ENCODE measurements around the gene PCAT7.
"Not testable (repeated sequence)": the region's sequence is repeated elsewhere in the genome, so short reads cannot be mapped to it uniquely, and the experiment has no call there.

Gene PCAT7

GRCh38 chr9:94564279-94564678 is 9.4 kb downstream of the PCAT7 start:
- DNase-seq, result not testable (repeated sequence)

DNA sequence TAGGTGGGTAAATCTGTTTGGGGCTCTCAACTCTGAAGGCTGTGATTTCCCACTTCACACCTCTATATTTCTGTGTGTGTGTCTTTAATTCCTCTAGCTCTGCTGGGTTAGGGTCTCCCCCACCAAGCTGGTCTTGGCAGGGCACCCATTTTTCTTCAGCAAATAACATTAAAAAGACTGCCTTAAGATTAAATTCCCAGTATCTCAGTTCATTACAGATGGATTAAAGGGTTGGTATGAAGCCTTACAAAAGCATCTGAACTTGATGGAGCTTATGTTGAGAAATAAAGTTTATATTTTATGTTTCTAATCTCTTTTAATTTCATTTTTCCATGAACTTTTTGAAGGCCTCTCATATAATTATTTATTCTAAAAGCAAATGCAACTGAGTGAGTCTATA is 11.7 kb downstream of the PCAT7 start:
- DNase-seq, result no peak

DNA sequence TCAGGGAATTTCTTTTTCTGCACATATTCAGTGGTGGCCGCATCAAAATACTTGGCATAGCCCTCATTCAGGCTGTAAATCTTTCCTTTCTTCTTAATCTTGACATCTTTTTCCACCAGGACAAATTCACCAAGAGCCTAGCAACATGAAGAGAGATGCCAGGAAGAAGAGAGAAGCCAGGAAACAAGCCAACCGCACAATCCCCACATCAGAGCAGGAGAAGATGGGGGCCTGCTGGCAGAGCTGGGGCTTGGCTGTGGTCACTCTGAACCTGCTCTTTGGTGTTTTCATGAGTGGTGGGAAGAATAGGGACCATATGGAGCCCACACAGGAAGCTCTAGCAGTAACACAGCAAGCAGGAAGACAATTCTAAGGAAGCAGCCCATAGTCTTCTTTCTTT is 12.4 kb downstream of the PCAT7 start:
- no peak for DNase-seq

- no peak for DNase-seq
Observed at GRCh38 chr9:94568250-94568889, 13.5 kb downstream of the PCAT7 start.

DNA sequence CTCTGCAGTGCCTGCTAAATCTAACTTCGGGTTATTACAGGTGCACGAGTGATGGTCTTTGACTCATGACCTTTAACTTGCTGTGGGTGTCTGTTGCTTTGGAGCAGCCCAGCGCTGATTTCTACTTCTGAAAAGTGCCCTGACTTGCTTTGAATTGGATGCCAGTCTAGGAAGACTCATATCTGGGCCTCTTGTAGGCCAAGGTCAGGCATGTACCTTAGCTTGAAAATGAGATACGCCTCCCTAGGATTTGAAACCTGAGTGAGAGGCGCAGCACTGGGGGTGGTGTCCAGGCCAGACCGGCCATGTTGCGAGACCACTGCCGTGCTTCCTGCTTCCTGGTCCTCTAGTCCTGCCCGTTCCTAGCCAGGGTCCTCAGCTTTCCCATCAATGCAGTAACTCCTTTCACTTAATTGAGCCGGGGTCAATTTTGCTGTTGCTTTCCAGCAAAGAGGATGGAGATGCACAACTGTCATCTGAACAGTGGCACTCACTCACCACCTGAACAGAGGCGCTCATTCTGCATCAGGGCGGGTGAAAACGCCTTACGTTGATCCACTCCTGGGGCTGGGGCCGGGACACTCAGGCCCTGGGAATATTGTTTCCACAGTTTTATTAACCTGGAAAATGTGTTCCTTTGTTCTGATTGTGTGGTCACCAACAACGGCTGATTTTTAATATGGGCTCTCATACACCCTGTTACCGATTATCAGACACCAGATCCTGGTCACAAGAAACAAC is 14.3 kb downstream of the PCAT7 start:
- no peak for DNase-seq

DNA sequence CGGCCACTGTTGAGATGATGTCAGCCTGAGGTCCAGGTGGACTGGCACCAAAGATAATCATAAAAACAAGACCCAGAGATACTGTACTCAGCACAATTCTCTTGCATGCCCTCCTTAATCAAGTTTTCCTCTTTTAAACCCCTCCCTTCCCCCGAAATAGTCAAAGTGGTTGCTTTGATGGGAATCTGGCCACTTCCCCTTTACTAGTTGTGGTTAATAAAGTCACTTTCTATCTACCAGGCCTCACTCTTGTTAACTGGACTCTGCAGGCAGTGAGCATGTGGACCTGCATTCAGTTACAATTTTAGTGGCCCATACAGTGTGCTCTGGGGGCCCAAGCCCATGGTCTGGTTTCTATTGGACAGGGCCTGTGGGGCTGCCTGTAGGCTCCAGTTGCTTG is 21.2 kb downstream of the PCAT7 start:
- DNase-seq, result no peak

DNA sequence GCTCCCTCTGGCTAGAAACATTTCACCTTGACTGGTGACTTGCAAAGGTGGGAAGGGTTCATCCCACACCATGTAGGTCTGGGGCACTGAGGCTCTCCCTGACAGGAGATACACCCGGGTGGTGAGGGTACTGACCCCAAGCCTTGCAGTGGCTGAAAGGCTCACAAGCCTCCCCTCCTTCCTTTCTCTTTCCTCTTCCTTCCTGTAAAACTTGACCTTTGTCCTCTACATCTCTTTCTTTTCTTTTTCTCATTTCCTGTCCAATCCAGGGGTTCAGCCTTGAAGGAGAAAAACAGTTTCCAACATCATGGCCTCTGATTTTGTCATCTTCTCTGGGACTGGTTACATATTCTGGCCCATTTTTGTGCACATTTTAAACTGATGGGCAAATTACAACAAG is 22.2 kb downstream of the PCAT7 start:
- DNase-seq, result no peak

DNA sequence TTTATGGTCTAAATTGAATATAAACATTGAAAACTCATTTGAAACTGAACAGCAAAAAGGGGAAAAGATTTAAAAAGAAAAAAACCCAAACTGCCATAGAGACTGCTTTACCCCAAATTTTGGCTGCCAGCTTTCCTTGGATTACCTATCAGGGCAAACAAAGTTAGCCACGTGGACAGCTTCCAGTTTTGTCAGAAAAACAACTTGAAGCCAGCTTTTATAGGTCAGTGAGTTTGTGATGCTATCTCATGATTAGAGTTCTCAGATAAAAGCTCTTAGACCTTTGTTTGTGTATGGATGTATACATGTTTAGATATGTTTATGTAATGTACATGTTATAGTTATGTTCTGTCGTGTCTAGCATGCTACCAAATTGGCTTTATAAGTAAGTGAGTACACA is 22.7 kb downstream of the PCAT7 start:
- no peak for DNase-seq

GRCh38 chr9:94581728-94582127 is 26.8 kb downstream of the PCAT7 start:
- no peak for DNase-seq

- no peak for DNase-seq
Observed at GRCh38 chr9:94584555-94584954, 29.7 kb downstream of the PCAT7 start.

DNA sequence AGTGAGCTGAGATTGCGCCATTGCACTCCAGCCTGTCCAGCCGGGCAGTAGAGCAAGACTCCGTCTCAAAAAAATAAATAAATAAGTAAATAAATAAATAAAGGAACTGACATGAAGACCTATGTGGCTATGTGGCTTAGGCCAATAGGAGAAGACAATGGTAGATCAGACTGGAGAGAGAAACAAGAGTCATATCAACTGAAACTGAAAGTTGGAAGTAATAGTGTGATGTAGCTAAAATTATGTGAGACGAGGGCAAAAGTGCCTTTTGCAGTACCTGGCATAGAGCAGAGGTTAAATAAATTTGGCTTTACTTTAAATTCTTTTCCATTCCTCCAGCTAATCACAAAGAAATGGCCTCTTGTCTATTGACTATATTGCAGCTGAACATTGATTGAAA is 31.4 kb downstream of the PCAT7 start:
- DNase-seq, result no peak

DNA sequence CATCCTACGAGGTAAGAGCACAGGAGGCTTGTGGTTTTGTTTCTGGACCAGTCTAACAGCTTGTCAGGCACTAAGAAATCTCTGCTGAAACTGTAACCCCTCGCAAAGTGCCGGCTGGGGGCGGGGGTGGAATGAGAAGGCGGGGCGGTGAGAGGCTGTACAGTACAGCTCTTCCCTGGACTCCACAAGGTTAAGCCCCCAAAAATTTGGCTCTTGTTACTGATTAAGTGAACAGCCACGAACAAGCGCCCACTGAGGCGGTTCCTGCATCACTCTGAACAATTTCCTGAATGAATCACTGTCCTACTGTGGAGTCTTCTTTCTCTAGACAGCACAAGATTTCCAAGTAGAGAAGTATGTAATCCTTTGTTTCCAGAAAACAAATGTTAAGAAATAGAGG is 31.9 kb downstream of the PCAT7 start:
- DNase-seq, result no peak

- DNase-seq, result no peak
Observed at GRCh38 chr9:94588681-94589080, 33.8 kb downstream of the PCAT7 start.

DNA sequence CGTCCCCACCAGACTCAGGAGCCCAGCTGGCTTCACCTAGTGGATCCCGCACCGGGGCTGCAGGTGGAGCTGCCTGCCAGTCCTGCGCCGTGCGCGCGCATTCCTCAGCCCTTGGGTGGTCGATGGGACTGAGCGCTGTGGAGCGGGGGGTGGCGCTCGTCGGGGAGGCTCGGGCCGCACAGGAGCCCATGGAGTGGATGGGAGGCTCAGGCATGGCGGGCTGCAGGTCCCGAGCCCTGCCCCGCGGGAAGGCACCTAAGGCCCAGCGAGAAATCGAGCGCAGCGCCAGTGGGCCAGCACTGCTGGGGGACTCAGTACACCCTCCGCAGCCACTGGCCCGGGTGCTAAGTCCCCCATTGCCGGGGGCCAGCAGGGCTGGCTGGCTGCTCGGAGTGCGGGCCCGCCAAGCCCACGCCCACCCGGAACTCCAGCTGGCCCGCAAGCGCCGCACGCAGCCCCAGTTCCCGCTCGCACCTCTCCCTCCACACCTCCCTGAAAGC is 36.2 kb downstream of the PCAT7 start:
- DNase-seq, result not testable (repeated sequence)

- DNase-seq, result no peak
Observed at GRCh38 chr9:94591876-94592275, 37.0 kb downstream of the PCAT7 start.

DNA sequence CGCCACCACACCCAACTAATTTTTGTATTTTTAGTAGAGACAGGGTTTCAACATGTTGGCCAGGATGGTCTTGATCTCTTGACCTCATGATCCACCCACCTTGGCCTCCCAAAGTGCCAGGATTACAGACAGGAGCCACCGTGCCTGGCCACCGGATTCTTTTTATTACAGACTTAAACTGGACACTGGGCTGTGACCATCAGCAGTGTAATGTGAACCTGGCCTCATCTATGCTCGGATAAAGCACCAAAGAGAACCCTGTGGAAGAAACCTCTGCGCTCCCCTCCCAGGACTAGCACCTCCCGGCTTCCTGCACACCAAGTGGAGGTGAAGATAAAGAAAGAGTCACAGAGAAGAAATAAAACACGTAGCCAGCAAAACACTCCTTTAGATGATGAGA is 37.8 kb downstream of the PCAT7 start:
- not testable (repeated sequence) for DNase-seq

DNA sequence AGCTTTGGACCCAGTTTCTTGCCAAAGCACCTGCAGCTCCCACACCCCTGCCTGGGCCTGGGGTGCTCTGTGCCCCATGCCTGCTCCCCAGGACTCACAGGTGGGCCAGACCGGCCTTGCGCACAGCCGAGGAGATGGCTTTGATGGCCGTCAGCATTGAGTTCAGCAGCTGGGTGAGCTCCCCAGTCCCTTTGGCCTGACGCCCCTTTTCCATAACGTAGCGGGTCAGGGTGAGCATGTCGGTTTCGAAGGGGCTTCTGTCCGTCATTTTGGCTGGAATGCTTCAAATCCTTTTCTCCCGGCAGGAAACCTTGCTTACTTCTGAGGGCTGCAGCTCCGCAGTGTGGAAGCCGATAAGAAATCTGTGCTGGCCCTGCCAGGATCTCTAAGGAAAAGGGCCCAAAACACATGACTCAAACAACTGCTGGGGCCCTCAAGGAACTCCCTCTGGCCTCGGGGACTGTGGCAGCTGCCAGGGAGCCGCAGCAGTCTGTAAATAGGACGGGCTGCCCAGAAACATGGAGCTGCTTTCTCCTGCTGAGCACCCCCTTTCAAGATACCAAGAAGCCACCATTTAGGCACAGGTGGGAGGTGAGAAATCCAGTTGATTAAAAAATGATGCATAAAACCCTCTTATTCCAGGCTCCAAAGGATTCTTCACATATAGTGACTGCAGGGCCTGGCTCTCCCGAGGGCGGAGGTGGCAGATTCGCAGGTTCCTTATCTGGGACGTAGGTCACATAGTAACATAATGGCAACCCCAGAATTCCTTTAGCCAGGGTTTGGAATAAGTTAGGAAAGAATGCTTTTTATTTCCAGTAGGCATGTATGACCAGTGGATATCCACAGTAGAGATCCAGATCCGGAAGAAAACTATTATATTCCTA is 38.8 kb downstream of the PCAT7 start, which contains the start of gene FBP2:
FBP2 (minus strand) TSS at position 366 of the 887 bp plus-strand sequence; CDS start at position 268, 98 bp downstream.
- DNase-seq, result no peak

GRCh38 chr9:94599102-94599501 is 44.2 kb downstream of the PCAT7 start:
- no peak for DNase-seq

GRCh38 chr9:94600258-94600657 is 45.4 kb downstream of the PCAT7 start:
- no peak for DNase-seq

DNA sequence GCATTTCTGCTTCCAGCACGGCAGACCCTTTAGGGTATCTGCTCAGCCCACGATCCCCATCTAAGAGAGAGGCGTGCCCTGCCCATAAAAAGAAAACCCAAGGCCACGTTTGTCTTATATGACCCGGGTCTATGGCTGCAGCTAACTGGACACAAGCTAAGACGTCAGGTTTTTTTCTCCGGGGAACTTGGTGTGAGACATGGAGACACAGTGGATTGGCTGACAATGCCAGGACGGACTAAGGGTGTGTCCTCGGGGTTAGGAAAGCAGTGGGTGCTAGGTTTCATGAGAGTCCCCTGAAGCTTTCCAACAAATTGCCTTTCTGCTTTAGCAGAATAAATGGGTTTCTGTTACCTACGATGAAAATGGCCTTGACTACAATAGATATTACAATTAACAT is 45.8 kb downstream of the PCAT7 start:
- DNase-seq, result no peak

- DNase-seq, result no peak
Observed at GRCh38 chr9:94602666-94603065, 47.8 kb downstream of the PCAT7 start.

DNA sequence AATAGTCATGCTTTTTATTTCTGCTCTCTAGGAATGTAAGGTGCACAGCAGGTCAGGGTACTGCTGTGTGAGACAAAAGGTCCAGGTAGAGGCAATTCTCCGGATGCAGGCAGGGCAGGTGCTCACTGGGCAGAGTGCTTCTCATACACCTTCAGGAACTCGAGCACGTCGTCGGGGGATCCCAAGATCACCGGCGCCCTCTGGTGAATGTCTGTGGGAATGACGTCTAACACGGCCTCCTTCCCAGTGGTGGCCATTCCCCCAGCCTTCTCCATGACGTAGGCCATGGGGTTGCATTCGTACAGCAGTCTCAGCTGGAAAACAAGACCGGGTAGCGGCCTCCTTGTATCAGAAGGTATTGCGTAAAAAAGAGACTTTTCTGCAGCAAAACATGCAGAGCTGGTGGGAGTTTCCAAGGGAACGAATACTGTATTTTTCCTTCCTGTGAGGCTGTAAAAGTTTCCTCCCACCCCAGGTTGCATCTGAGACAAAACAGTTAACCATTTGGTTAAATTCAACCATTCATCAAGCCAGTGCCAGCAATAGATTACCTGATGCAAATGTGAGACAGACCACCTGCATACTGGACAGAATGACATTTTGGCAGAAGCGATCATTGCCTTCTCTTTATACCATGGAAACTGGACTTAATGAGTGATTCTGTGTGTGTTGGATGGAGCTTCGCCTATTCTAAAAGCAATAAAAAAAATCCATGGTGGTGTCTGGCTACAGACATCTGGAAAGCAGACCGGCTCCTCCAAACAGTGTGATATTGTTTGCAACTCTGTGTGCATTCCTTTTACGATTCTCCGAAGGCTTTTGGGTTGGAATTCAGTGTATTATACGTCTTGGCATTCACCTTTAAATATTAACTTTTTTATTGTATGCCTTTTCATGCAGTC is 48.6 kb downstream of the PCAT7 start:
- DNase-seq, result peak; percentile 59
